ENCODE data around the gene TIMP4. TPM values are rescaled to one million over a fixed set of nuclear protein-coding genes. Genes with fewer than 3 reads are reported as not detected.
A peak's percentile ranks its signal among the peaks of the same experiment; 100 is the strongest.

Gene TIMP4
- total RNA-seq, 1 donor = not detected

DNA sequence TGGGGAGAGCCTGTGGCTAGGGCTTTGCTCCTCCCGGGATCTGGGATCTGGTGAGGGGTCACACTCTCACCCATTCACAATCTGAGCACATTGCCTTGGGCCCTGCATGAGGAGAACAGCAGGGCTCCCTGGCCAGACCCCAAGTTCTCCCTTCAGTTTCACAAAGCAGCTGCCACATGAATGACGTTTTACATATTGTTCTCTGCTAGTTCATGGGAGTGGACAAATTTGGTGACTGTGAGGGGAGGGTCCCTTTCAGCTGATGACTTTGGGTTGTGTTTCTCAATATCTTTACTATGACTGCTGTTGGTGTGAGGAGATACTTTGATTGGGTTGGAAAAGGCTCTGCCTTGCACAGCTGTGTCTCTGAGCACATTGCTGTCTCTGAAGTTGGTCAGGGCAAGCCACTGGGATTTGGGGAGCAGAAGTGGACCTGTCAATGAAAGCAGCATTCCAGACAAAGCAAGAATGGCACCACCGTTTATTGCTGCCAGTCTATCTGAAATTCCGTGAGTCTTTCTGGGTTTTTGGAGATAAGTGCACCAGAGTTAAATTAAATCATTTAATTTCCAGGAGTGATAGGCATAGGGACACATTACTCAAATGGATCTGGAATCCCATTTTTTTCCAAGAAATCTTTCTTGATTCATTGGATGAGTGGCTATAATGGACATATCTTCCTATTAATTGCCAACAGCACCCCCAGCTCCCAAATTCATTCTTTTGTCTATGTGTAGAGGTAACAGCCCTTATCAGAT, 10.3 kb downstream of the TIMP4 start:
- DNase-seq (ENCODE audit: low read depth in 2 of 3, low spot score in 2 of 3) = no peak

DNA sequence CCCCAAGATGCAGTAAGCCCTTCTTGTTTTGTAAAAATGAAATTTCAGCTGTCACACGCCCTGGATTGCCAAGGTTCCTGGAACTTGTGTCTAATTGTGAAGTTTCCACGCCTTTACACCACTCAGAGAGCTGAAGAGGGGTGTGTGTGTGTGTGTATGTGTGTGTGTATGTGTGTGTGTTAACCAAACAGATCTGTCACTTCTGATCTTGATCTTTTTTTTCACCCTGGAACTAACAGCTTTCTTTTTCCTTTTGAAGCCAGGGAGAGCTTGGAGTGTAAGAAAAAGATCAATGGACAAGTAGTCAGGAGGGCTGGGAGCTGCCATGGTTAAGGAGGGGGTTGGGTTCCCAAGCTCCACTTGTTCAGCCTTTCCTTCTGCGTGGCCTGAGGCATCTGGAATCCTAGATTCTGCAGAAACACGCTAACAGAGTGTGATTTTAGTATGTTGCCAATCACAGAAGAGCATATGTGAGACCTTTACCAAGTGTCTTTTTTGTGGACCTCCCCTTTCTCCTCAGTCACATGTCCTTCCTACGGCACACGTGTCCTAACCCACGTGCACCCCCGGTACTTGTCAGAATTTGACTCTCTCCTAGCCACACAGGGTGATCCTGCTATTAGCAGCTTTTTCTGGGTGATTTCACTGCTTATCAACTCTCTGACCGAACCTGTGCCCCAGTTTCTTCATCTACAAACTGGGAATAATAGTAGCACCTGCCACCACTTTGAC, 11.5 kb downstream of the TIMP4 start:
- no peak for DNase-seq (ENCODE audit: low read depth in 2 of 3, low spot score in 2 of 3)

DNA sequence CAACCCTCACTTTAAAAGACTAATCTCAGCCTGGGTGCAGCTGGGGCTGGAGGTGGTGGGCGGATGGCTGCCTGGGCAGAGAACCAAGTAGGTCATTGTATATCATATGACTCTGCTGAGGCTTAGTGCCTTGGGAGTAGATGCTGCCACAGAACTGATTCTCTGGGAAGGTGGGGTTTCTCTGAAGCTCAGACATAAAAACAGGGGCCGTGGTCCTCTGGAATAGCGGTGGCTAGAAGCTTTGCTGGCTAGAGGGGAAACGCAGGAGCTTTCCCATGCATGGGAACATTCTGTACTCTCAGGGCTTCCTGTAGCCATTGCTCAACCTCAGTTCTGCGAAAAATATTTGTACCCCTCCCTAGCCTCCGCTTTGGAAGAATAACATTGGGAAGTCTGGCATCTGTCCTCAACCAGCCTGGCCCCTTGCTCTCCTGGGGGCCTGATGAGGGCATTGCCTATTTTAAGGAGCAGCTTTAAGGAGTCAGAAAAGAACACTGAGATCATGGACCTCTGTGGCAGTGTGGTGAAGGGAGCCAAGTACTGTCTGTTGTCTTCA, 14.7 kb downstream of the TIMP4 start:
- DNase-seq (ENCODE audit: low read depth in 2 of 3, low spot score in 2 of 3) = no peak

DNA sequence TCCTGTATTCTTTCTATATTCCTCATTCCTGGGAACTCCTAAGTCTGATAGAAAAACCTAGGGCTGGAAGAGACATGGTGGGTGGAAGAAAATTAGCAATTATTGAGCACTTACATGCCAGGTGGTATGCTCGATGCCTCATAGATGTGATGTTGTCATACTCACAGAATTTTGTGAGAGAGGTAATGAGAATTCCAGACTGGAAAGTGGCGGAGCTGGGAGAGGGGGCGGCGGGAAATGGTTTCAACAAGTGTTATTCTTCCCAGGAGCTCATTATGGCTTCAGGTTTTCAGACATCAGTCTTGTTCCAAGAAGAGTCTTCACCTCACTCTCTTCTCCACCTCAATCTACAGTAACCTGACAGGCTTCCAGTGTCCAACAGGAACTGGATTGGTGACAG, 16.2 kb downstream of the TIMP4 start:
- no peak for DNase-seq (ENCODE audit: low read depth in 2 of 3, low spot score in 2 of 3)

DNA sequence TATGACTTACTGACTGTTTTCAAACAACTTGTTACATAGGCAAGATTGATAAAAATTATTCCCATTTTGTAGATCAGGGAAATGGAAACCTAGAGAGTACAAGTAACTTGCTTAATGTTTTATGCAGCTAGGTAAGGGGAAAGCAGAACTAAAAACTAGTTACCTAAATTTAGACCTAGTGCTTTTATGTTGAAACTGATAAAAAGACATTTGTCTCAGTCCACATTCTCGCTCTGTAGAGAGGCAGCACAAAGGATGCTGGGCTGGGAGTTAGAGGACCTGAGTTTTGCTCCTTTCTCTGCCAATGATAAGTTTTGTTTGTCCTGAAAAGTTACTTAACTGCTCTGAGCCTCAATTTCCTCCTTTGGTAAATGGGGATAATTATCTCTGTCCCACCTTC, 17.4 kb downstream of the TIMP4 start:
- no peak for DNase-seq (ENCODE audit: low read depth in 2 of 3, low spot score in 2 of 3)

DNA sequence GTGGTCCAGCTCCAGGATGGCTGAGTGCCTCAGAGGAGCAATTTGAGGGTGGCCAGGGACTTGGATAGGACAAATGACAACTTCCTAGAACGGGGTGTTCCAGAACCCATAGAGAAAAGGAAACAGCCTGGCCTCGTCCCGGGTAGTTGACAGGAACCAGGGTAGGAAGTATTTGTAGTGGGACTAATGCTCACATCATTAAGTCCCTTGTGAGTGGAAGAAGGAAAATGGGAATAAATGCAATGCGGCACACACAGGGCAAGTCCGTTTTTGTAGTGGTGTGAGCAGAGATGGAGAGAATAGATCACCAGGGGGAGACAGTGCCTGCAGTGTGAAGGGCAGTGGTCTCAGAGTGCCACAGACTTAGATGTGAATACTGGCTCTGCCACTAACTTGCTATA, 19.6 kb downstream of the TIMP4 start:
- DNase-seq (ENCODE audit: low read depth in 2 of 3, low spot score in 2 of 3) = peak in 2 of 3 donors; percentile 26 to 53

DNA sequence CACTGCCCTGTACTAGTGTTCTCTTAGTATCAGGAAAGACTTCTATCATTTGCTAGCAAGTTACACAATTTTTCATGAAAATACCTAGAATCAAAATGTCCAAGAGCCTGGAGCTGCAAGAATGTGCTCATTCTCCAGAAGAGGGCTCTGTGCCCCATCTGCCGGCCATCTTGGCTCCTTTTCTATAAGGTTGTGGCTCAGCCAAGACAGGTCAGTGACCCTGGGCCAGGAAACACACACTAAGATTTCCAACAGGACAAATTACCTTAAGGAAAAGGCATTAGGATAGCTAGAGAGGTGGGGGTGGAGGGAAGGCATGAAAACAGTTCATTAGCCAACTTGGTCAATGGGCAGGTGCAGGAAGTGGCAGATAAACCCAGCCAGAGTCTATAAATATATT, 20.7 kb downstream of the TIMP4 start:
- DNase-seq (ENCODE audit: low read depth in 2 of 3, low spot score in 2 of 3) = peak in 2 of 3 donors; percentile 36 to 60

DNA sequence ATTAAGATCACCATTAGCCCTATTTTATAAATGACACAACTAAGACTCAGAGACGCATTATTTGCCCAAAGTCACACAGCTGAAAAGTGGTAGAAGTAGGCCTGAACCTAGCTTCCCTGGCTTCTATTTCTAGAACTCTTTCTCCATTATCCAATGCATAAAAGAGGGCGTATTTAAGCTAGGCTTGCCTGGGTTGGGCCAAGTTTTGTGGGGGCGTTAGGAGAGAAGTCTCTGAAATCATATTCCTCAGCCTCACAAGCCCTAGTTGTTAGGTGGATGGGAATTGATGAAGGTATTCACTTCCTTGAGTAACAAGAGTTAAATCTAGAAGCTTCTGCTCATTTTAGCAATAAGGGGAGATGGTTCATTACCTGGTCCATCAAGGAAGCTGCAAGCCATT, 22.3 kb downstream of the TIMP4 start:
- no peak for DNase-seq (ENCODE audit: low read depth in 2 of 3, low spot score in 2 of 3)

DNA sequence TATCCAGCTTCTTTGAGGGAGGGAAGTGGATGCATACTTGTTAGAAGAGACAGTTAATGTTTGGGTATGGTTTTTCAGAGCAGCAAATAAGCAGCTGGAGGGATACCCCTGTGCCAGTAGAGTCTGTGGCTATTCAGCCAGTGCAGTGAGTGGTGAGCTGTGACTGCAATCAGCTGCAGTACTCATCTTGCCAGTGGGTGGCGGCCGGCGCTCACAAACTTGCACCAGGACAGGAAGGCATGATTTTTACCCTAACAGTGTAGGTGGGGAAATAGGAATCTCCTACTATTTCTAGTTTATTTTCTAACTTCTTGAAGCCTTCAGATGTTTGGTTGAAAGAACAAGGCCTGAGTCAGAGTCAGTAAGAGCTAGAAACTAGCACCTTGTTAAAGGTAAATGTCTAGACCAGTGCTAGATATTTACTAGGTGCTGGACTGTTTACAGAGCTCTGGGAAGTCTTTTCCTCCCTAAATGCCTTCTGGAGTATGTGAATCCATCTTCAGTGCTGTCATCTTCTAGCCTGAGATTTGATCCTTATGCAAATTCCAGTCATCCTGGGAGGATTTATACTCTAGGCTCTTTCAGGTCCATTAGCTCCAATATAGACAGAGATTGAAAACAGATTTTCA, 23.6 kb downstream of the TIMP4 start:
- peak; percentile 14 to 71 (median 46) for DNase-seq (ENCODE audit: low read depth in 2 of 3, low spot score in 2 of 3)

DNA sequence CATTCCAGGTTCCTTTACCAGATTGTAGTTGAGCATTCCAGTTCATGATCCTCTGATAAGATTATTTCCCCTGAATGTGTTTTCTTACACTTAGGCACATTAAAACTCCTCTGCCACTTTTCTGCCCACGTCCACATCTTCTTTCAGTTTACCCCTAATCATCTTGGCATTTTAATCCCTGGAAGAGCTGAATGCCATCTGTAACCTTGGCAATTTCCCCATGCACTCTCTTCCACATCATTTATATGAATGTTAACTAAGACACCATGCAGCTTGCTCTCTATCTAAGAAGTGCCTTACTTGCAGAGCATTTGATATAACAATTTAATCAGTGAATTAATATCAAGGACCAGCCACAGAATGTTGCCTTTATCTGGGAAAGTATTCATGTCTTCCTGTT, 25.8 kb downstream of the TIMP4 start:
- DNase-seq (ENCODE audit: low read depth in 2 of 3, low spot score in 2 of 3) = no peak

DNA sequence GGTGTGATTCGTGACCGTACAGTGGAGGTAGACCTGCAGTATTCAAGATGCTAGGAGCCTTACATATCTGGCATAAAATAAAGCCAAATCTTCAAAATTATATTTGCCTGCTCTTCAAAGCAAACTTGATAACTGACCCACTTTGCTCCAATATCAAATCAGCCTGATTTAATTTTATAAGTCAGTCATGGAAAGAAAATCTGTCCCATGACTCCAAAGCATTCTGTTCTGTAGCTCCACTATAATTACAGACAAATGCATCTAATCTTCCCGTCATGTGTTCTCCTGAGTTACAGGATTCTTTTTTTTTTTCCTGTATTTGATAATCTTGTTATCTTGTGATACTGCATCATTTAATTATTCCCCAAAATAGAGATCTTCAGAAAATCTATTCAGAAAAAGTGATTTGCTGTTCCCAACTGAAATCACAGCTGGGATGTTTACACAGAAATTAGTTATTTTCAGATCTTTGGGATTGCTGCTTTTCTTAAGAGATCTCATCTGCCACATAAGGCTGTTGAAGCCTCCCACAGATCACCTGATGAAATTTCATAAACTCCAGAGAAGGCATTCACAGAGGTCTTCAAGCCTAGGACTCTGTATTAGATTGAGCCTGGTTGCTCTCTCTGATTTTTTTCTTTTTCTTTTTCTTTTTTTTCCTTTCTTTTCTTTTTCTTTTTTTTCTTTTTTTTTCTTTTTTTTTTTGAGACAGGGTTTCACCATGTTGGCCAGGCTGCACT, 27.2 kb downstream of the TIMP4 start:
- no peak for DNase-seq (ENCODE audit: low read depth in 2 of 3, low spot score in 2 of 3)

DNA sequence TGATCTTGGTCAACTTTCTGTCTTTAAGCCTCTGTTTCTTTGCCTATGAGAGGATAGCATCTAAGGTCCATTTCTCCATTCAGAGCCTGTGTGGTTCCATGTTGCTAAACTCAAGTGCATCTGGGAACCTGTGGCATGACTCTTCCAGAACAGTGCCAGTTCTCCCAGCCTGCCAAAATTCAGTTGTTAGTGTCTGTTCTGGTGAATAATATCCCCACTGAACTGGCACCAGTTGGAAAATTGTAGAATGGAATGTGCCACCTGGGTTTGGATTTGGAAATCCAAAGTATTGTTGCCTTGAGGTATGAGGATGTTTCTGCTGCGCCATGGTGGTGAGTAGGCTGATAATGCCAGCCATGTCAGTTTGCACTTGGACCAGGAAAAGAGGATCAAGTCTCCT, 31.3 kb downstream of the TIMP4 start:
- DNase-seq (ENCODE audit: low read depth in 2 of 3, low spot score in 2 of 3) = no peak

DNA sequence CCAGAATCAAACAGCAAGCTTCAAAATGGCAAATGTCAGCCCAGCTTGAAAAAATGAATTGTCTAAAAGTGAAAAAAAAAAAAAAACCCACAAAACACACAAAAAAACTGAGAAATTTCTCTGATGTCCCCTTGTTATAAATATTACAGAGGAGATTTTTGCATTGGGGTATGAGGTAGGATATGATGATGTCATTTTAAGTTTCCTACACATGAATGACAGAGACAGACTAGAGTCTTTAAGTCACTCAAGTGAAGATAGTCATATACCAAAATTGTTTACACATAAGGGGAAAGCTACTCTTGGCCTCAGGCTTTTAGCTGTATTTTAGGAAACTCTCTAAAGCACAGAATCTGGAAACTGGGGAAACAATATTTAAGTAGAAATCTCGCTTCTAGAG, 32.9 kb downstream of the TIMP4 start:
- no peak for DNase-seq (ENCODE audit: low read depth in 2 of 3, low spot score in 2 of 3)

DNA sequence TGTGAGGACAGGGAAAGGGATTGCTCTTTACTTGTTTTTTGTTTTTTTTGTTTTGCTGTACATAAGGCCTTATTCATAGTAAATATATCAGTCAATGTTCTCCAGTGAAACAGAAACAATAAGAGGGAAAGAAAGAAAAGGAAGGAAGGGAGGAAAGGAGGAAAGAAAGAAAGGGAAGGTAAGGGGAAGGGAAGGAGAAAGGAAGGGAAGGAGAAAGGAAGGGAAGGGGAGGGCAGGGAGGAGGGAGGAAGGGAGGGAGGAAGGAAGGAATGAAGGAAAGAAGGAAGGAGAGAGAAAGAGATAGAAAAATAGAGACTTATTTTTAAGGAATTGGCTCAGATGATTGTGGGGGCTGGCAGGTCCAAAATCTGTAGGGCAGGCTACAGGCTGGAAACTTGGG, 37.2 kb downstream of the TIMP4 start:
- DNase-seq (ENCODE audit: low read depth in 2 of 3, low spot score in 2 of 3) = no peak

DNA sequence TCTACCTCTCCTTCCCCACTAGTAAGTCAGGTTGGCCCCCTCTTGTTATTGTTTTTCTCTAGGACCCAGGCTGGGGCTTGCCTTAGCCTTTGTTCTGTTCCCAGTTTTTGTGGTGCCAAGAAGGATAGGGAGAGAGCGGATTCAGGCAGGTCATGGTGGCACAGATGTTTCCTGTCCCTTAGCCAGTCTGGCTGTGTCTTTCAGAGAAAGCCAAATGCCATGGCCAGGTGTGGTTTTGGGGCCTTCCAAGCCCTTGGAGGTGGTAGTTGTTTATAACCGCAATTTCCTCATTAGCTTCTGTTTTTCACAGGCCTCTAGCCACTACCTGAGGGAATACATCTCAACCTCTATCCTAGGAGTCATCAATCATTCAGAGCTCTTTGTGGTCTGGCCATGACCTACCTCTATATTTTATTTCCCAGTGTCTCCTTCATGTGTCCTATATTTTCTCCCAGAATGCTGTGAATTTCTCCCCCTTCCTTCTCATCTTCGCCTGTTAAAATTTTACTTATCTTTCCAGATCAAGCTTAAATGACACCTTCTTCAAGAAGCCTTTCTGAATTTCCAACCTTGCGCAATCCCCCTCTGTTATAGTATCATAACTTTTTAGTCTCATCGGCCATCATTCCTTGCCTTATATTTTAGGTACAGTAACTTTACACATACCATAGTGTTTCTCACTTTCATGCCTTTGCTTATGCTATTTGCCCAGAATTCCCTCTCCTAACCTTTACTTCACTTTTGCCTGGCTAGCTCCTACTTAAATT, 38.2 kb downstream of the TIMP4 start:
- DNase-seq (ENCODE audit: low read depth in 2 of 3, low spot score in 2 of 3) = peak in 2 of 3 donors; percentile 77 to 92

DNA sequence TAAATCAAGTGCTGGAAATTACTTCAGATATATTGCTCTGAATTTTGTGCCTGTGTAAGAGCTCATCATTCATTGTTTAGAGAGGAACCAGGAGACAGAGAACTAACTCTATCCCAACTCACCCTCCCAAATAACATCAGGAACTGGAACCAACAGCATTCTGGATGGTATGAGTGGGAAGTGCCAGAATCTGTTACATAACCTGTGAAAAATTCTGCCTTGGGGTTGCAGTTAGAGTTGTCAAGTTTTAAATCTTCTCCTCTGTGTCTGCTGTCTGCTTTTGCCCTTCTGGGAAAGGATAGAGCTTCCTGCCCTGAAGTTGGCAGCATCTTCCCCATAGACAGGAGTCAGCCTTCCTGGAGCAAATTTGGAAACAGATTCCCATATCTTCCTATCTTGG, 41.2 kb downstream of the TIMP4 start:
- no peak for DNase-seq (ENCODE audit: low read depth in 2 of 3, low spot score in 2 of 3)

DNA sequence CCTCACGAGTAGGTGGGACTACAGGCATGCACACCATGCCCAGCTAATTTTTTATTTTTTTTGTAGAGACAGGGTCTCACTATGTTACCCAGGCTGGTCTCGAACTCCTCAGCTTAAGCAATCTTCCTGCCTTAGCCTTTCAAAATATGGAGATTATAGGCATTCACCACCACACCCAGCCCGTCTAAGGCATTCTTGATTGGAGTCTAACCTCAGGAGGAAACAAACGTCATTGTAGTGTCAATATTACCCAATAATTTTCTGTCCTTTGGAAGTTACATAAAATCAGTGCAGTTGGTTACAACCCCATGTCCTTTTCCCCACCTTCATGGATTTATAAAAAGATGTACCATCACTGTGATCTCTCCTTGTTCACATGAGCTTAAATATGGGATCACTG, 41.8 kb downstream of the TIMP4 start:
- no peak for DNase-seq (ENCODE audit: low read depth in 2 of 3, low spot score in 2 of 3)

DNA sequence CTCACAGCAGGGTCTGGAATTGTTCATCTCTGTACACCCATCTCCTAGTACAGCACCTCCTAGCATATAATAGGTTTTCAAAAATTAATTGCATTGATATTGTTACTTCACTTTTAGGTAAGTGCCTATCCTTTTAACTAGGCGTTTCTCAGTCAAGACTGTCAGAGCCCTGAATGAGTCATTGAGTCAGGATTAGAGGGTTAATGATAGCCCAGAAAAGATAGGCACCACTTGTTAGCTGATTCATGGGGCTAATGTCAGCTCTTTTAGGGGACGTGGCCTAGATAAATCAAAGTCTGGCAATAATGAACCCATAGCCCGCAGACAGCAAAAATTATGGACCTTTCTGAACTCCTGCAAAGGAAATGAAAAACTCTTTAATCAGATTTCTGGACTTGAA, 42.9 kb downstream of the TIMP4 start:
- no peak for DNase-seq (ENCODE audit: low read depth in 2 of 3, low spot score in 2 of 3)

DNA sequence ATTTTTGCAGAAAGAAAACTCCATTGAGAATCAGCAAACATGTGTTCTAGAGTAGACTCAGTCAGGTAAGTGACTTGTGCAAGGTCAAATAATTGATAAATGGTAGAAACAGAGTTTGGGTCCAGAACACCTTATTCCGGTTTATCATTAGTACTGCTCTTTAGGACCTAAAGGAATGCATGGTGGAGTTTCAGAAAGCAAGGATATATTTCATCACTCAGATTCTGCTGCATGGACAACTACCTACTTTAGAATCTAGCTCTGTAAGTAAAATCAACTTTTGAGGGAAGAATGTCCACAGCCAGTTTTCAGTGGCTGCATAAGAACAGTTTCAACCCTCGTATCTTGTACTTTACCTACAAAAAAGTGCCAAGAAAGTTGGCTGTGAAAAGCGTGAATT, 43.6 kb downstream of the TIMP4 start:
- no peak for DNase-seq (ENCODE audit: low read depth in 2 of 3, low spot score in 2 of 3)

DNA sequence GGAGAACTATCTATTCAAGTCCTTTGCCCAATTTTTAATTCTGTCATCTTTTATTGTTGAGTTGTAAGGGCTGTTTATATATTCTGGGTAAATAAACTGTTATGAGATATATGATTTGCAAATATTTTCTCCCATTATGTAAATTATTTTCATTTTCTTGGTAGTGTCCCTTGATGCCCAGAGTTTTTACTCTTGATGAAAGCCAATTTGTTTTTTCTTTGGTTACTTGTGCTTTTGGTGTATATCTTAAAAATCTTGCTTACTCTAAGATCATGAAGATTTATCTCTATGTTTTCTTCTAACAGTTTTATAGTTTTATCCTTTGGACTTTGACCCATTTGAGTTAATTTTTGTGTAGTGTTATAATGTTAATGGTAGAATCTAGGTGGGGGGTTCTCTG, 44.5 kb downstream of the TIMP4 start:
- DNase-seq (ENCODE audit: low read depth in 2 of 3, low spot score in 2 of 3) = no peak

Measured in hematopoietic multipotent progenitor cell (in vitro differentiated cells).